A549 (cell line): ENCODE measurements around the gene PDCD6IP. TPM values are rescaled to one million over a fixed set of nuclear protein-coding genes. Genes with fewer than 3 reads are reported as not detected.

Source experiments
- ATAC-seq, 2 experiments: fragments of 200-7000 bp in 1 of 2; fragments of >200 bp in 1 of 2; cut with Nextera tagmentation in 1 of 2; cut with Tn5 transposase in 1 of 2; 3 replicates each; pipeline versions ENCODE4 v1.8.0 to v1.9.1; 2018 to 2020; ENCODE audit warnings: mild to moderate bottlenecking in 1 of 2, moderate library complexity in 1 of 2
- CTCF ChIA-PET: fragments of 300-600 bp; sonication (Branson Sonifier 250); formaldehyde crosslinking; extraction: SDS; loops from one replicate; lab custom pipeline; 2021; ENCODE audit warnings: antibody characterized with exemption, inconsistent platforms; lab: Yijun Ruan, JAX
- POLR2A ChIA-PET: fragments of 350-600 bp; formaldehyde crosslinking; extraction: SDS; loops from one replicate; lab custom pipeline; 2021; ENCODE audit warnings: antibody characterized with exemption, inconsistent platforms; lab: Yijun Ruan, JAX
- DNase-seq, 2 experiments: peaks; one replicate each; pipeline versions ENCODE4 v3.0.0 to v3.0.0-alpha.2; 2011 to 2016; ENCODE audit warnings: low read depth in 1 of 2, low spot score in 1 of 2
- FAIRE-seq: peaks from 2 replicates; lab custom pipeline; 2011; peaks lifted over from hg19 to GRCh38; lab: Jason Lieb, UNC
- H3K27ac ChIP-seq, 2 experiments: fragments of >200 bp; sonication (Bioruptor Twin); formaldehyde crosslinking; 3 replicates each; pipeline ENCODE4 v1.5.1; 2016 to 2017
- H3K4me1 ChIP-seq: fragments of >200 bp; sonication (Bioruptor Twin); formaldehyde crosslinking; 3 replicates; pipeline ENCODE4 v1.6.1; 2016
- H3K4me2 ChIP-seq: fragments of >200 bp; sonication (Bioruptor Twin); formaldehyde crosslinking; 3 replicates; pipeline ENCODE4 v1.6.1; 2016
- H3K4me3 ChIP-seq: fragments of >200 bp; sonication (Bioruptor Twin); formaldehyde crosslinking; 3 replicates; pipeline ENCODE4 v1.5.1; 2016
- H3K9me3 ChIP-seq: fragments of >200 bp; sonication (Bioruptor Twin); formaldehyde crosslinking; 3 replicates; pipeline ENCODE4 v1.6.1; 2016
- BHLHE40 ChIP-seq: IDR thresholded peaks from 2 replicates; pipeline ENCODE4 v1.6.1; 2012; ENCODE audit warnings: low read depth, low read length, inconsistent platforms
- CBX2 ChIP-seq: fragments of 200-600 bp; sonication (generic); IDR thresholded peaks from 2 replicates; pipeline ENCODE4 v1.6.1; 2016; ENCODE audit warnings: low read depth, mild to moderate bottlenecking, borderline replicate concordance
- CBX8 ChIP-seq: fragments of 200-600 bp; sonication (generic); IDR thresholded peaks from 2 replicates; pipeline ENCODE4 v1.6.1; 2016
- CHD4 ChIP-seq: fragments of 200-600 bp; sonication (generic); IDR thresholded peaks from 2 replicates; pipeline ENCODE4 v1.6.1; 2016; ENCODE audit warnings: antibody characterized with exemption, mild to moderate bottlenecking, borderline replicate concordance
- EP300 ChIP-seq, 2 experiments: fragments of >200 bp; sonication (Bioruptor Twin); formaldehyde crosslinking; IDR thresholded peaks; 2 replicates in 1 of 2; 3 replicates in 1 of 2; pipeline ENCODE4 v1.6.1; 2016 to 2017
- ESRRA ChIP-seq: fragments of 150-350 bp; IDR thresholded peaks from 2 replicates; pipeline ENCODE4 v1.6.1; 2014; ENCODE audit warnings: mild to moderate bottlenecking, low read length, borderline replicate concordance
- FOSB ChIP-seq: fragments of 250-450 bp; sonication (Bioruptor Pico); IDR thresholded peaks from 2 replicates; pipeline ENCODE4 v1.5.0; 2020; ENCODE audit warnings: mild to moderate bottlenecking, moderate library complexity
- FOXS1 ChIP-seq: fragments of 250-450 bp; sonication (Bioruptor Pico); IDR thresholded peaks from 2 replicates; pipeline ENCODE4 v1.5.0; 2020; ENCODE audit warnings: mild to moderate bottlenecking, moderate library complexity
- GATA3 ChIP-seq: IDR thresholded peaks from 2 replicates; pipeline ENCODE4 v1.6.1; 2012; ENCODE audit warnings: borderline replicate concordance
- HOXA7 ChIP-seq: fragments of 250-450 bp; sonication (Bioruptor Pico); IDR thresholded peaks from 2 replicates; pipeline ENCODE4 v1.5.0; 2020; ENCODE audit warnings: mild to moderate bottlenecking, moderate library complexity
- JUN ChIP-seq, 2 experiments: fragments of >200 bp; sonication (Bioruptor Twin); formaldehyde crosslinking; IDR thresholded peaks; 2 replicates in 1 of 2; 3 replicates in 1 of 2; pipeline ENCODE4 v1.6.1; 2016 to 2017
- JUNB ChIP-seq: fragments of >200 bp; sonication (Bioruptor Twin); formaldehyde crosslinking; IDR thresholded peaks from 2 replicates; pipeline ENCODE4 v1.6.1; 2016
- KDM1A ChIP-seq: fragments of 200-600 bp; sonication (generic); IDR thresholded peaks from 2 replicates; pipeline ENCODE4 v1.6.1; 2016; ENCODE audit warnings: low read depth, mild to moderate bottlenecking
- MAZ ChIP-seq: fragments of 150-350 bp; IDR thresholded peaks from 2 replicates; pipeline ENCODE4 v1.6.1; 2014; ENCODE audit warnings: antibody characterized with exemption, low read depth, low read length, borderline replicate concordance
- MYC ChIP-seq: IDR thresholded peaks from 2 replicates; pipeline ENCODE4 v1.6.1; 2012; ENCODE audit warnings: mild to moderate bottlenecking, inconsistent platforms, low read length, improper control_type of control experiment, borderline replicate concordance
- POLR2A ChIP-seq: IDR thresholded peaks from 2 replicates; pipeline ENCODE4 v1.6.1; 2012; ENCODE audit warnings: mild to moderate bottlenecking, low read length
- RAD21 ChIP-seq, 2 experiments: fragments of >200 bp in 1 of 2; sonication (Bioruptor Twin) in 1 of 2; formaldehyde crosslinking in 1 of 2; IDR thresholded peaks in 1 of 2; conservative IDR thresholded peaks in 1 of 2; 2 replicates in 1 of 2; 3 replicates in 1 of 2; pipeline ENCODE4 v1.6.1; 2012 to 2018; ENCODE audit warnings: inconsistent platforms in 1 of 2
- RARB ChIP-seq: fragments of 250-450 bp; sonication (Bioruptor Pico); IDR thresholded peaks from 2 replicates; pipeline ENCODE4 v1.8.0; 2021; ENCODE audit warnings: mild to moderate bottlenecking, moderate library complexity
- RCOR1 ChIP-seq: fragments of 150-350 bp; IDR thresholded peaks from 2 replicates; pipeline ENCODE4 v1.6.1; 2014; ENCODE audit warnings: antibody characterized with exemption, low read length, low read depth
- TFCP2L1 ChIP-seq: fragments of 250-450 bp; sonication (Bioruptor Pico); IDR thresholded peaks from 2 replicates; pipeline ENCODE4 v1.5.0; 2021; ENCODE audit warnings: mild to moderate bottlenecking
- ZFP36 ChIP-seq: fragments of 450-650 bp; IDR thresholded peaks from 2 replicates; pipeline ENCODE4 v1.6.1; 2014; ENCODE audit warnings: borderline replicate concordance; ENCODE audit not compliant: partially characterized antibody
- ZSCAN20 ChIP-seq: fragments of 250-450 bp; sonication (Bioruptor Pico); IDR thresholded peaks from 2 replicates; pipeline ENCODE4 v1.8.0; 2022; ENCODE audit warnings: mild to moderate bottlenecking, moderate library complexity
- WGBS: methylation state at CpG from one replicate; pipeline ENCODE4 v1.1.6; 2017; ENCODE audit errors: missing lambda C conversion rate; 5-methylcytosine and 5-hydroxymethylcytosine counted together
- polyA plus RNA-seq, 4 experiments: library from polyadenylated mRNA; depleted of rRNA in 3 of 4; stranded (reverse); fragments of >200 nt; fragmentation: RNase III in 1 of 4; extraction: RNeasy Plus Mini Kit Qiagen cat#74134 plus additional on column Dnase treatment in 1 of 4; gene quantifications; 2 replicates in 3 of 4; 3 replicates in 1 of 4; pipeline ENCODE4 v1.2.3, GENCODE V29; 2011 to 2017
- TF ChIP-seq, protein P1 (sequence below): fragments of >200 bp; sonication (Bioruptor Twin); formaldehyde crosslinking; IDR thresholded peaks from 3 replicates; pipeline ENCODE4 v1.6.1; 2016
- TF ChIP-seq, protein P2 (sequence below): fragments of 450-650 bp; IDR thresholded peaks from 2 replicates; pipeline ENCODE4 v1.6.1; 2014; ENCODE audit warnings: antibody characterized with exemption
- TF ChIP-seq, protein P3 (sequence below): fragments of 250-450 bp; sonication (Bioruptor Pico); IDR thresholded peaks from 2 replicates; pipeline ENCODE4 v1.5.0; 2021; ENCODE audit warnings: mild to moderate bottlenecking, moderate library complexity, borderline replicate concordance
- TF ChIP-seq, protein P4 (sequence below): IDR thresholded peaks from 2 replicates; pipeline ENCODE4 v1.6.1; 2012

Gene PDCD6IP
- polyA plus RNA-seq, 2 of the 4 experiments (the other 2 are of a cell fraction): 145 to 221 TPM

DNA sequence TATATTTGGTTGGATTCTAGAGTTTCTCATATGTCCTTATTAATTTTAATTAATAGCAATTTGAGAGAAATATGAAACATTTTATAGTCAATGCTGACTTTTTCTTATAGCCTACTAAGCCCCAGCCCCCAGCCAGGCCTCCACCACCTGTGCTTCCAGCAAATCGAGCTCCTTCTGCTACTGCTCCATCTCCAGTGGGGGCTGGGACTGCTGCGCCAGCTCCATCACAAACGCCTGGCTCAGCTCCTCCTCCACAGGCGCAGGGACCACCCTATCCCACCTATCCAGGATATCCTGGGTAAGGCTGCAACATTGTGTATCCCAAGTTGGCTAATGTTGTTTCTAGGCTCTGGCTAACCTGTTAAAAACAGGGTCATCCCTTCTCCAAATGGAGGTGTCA is 66.7 kb downstream of the PDCD6IP start:
- FAIRE-seq (no peak), DNase-seq (no peak), ATAC-seq (no peak)
- WGBS: 89% methylated on average over 4 of the region's 4 CpGs
- H3K27ac ChIP-seq: no peak overlapping the region
- ChIA-PET POLR2A (no interaction called here), CTCF (interaction anchor here (1.4 kb wide), 1 partner anchor 819 kb away, joined by 3 read pairs; no protein-coding TSS in a partner anchor)
- H3K9me3 ChIP-seq: no peaks in the 10 kb centered on the region
- no peaks in the 10 kb centered on the region for H3K4me1 ChIP-seq
- H3K4me3 ChIP-seq: no peak overlapping the region
- H3K4me2 ChIP-seq: no peak overlapping the region
- TF ChIP-seq, protein P1, sequence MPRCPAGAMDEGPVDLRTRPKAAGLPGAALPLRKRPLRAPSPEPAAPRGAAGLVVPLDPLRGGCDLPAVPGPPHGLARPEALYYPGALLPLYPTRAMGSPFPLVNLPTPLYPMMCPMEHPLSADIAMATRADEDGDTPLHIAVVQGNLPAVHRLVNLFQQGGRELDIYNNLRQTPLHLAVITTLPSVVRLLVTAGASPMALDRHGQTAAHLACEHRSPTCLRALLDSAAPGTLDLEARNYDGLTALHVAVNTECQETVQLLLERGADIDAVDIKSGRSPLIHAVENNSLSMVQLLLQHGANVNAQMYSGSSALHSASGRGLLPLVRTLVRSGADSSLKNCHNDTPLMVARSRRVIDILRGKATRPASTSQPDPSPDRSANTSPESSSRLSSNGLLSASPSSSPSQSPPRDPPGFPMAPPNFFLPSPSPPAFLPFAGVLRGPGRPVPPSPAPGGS: no peak
- TF ChIP-seq, protein P2, sequence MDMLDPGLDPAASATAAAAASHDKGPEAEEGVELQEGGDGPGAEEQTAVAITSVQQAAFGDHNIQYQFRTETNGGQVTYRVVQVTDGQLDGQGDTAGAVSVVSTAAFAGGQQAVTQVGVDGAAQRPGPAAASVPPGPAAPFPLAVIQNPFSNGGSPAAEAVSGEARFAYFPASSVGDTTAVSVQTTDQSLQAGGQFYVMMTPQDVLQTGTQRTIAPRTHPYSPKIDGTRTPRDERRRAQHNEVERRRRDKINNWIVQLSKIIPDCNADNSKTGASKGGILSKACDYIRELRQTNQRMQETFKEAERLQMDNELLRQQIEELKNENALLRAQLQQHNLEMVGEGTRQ: no peak
- TF ChIP-seq POLR2A (no peak), CBX8 (no peak), RARB (CRISPR knock-in tag) (no peak), JUN (IDR thresholded peaks at IDR 0.05) (no peak), EP300 (IDR thresholded peaks at IDR 0.05) (no peak), MAZ (no peak), ZSCAN20 (CRISPR knock-in tag) (no peak), CHD4 (no peak), MYC (no peak)
- TF ChIP-seq, protein P3, sequence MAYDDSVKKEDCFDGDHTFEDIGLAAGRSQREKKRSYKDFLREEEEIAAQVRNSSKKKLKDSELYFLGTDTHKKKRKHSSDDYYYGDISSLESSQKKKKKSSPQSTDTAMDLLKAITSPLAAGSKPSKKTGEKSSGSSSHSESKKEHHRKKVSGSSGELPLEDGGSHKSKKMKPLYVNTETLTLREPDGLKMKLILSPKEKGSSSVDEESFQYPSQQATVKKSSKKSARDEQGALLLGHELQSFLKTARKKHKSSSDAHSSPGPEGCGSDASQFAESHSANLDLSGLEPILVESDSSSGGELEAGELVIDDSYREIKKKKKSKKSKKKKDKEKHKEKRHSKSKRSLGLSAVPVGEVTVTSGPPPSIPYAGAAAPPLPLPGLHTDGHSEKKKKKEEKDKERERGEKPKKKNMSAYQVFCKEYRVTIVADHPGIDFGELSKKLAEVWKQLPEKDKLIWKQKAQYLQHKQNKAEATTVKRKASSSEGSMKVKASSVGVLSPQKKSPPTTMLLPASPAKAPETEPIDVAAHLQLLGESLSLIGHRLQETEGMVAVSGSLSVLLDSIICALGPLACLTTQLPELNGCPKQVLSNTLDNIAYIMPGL (CRISPR knock-in tag): no peak

DNA sequence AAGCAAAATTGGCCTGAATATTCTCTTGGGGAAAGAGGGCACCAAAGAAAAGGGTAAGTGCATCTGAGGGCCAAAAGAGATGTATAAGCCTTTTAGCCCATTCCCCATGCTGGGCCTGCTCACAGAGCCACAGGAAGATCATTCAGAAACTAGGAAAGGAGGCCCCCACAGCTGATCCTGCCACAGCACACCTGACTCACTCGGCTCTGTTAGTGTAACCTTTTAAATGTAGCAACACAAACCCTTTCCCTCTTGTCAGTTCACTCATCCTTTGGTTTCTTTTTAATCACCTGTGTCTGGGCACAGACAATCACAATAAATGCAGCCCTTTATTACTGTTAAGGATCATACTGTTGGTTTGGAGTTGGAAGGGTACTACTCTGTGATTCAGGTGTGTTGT is 69.9 kb downstream of the PDCD6IP start:
- 77% methylated on average over 1 of the region's 1 CpG for WGBS
- ATAC-seq (no peak), DNase-seq (no peak), FAIRE-seq (no peak)
- H3K4me3 ChIP-seq: no peak overlapping the region
- no peaks in the 10 kb centered on the region for H3K4me1 ChIP-seq
- ChIA-PET POLR2A (no interaction called here), CTCF (no interaction called here)
- no peaks in the 10 kb centered on the region for H3K9me3 ChIP-seq
- H3K4me2 ChIP-seq: no peak overlapping the region
- no peak overlapping the region for H3K27ac ChIP-seq
- TF ChIP-seq CBX8 (no peak), RCOR1 (no peak), JUN (IDR thresholded peaks at IDR 0.05) (no peak), RAD21 (conservative IDR thresholded peaks at IDR 0.05 in 1 of 2, IDR thresholded peaks at IDR 0.05 in 1 of 2) (no peak), CBX2 (no peak), FOXS1 (CRISPR knock-in tag) (no peak), BHLHE40 (no peak), MAZ (no peak), KDM1A (no peak), TFCP2L1 (CRISPR knock-in tag) (no peak), HOXA7 (CRISPR knock-in tag) (no peak), GATA3 (no peak), JUNB (no peak), ESRRA (no peak), EP300 (IDR thresholded peaks at IDR 0.05) (no peak), FOSB (CRISPR knock-in tag) (no peak), ZFP36 (no peak)
- TF ChIP-seq, protein P4, sequence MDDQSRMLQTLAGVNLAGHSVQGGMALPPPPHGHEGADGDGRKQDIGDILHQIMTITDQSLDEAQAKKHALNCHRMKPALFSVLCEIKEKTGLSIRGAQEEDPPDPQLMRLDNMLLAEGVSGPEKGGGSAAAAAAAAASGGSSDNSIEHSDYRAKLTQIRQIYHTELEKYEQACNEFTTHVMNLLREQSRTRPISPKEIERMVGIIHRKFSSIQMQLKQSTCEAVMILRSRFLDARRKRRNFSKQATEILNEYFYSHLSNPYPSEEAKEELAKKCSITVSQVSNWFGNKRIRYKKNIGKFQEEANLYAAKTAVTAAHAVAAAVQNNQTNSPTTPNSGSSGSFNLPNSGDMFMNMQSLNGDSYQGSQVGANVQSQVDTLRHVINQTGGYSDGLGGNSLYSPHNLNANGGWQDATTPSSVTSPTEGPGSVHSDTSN: no peak
